Suprapubic skin (tissue), 4 donors: ENCODE data around the gene HDLBP. TPM values are rescaled to one million over a fixed set of nuclear protein-coding genes. Genes with fewer than 3 reads are reported as not detected.

Experiments used
- DNase-seq, 2 donors: peaks; one replicate each; pipeline ENCODE4 v3.0.0-alpha.2; 2019; ENCODE audit warnings: low spot score in 2 of 2
- H3K27ac ChIP-seq: fragments of 200-600 bp; sonication (generic); one replicate; pipeline ENCODE4 v1.5.1; 2019
- H3K27me3 ChIP-seq: fragments of 200-600 bp; sonication (generic); one replicate; pipeline ENCODE4 v1.5.1; 2019
- H3K36me3 ChIP-seq: fragments of 200-600 bp; sonication (generic); one replicate; pipeline ENCODE4 v1.5.1; 2019
- H3K4me1 ChIP-seq: fragments of 200-600 bp; sonication (generic); one replicate; pipeline ENCODE4 v1.5.1; 2019
- H3K4me3 ChIP-seq: fragments of 200-600 bp; sonication (generic); one replicate; pipeline ENCODE4 v1.5.1; 2019; ENCODE audit warnings: mild to moderate bottlenecking
- H3K9me3 ChIP-seq: fragments of 200-600 bp; sonication (generic); one replicate; pipeline ENCODE4 v1.5.1; 2019
- CTCF ChIP-seq, 2 donors: fragments of 200-600 bp in 1 of 2; fragments of 450-650 bp in 1 of 2; sonication (generic) in 1 of 2; IDR thresholded peaks; one replicate each; pipeline ENCODE4 v1.5.1; 2016 to 2019; ENCODE audit warnings: antibody characterized with exemption in 2 of 2, mild to moderate bottlenecking in 1 of 2, moderate library complexity in 1 of 2
- EP300 ChIP-seq: sonication (generic); formaldehyde crosslinking; IDR thresholded peaks from one replicate; pipeline ENCODE4 v1.6.1; 2017; ENCODE audit warnings: antibody characterized with exemption
- POLR2A ChIP-seq, 2 donors: fragments of 450-650 bp; IDR thresholded peaks; one replicate each; pipeline ENCODE4 v1.6.1; 2017; ENCODE audit warnings: antibody characterized with exemption in 2 of 2, mild to moderate bottlenecking in 2 of 2, moderate library complexity in 2 of 2
- POLR2AphosphoS5 ChIP-seq, 3 donors: sonication (generic); formaldehyde crosslinking; IDR thresholded peaks; one replicate each; pipeline ENCODE4 v1.6.1; 2017; ENCODE audit warnings: antibody characterized with exemption in 3 of 3
- WGBS: methylation state at CpG from one replicate; pipeline ENCODE4 v1.1.5; 2018; 5-methylcytosine and 5-hydroxymethylcytosine counted together
- total RNA-seq, 4 donors: library from RNA; depleted of rRNA; stranded (reverse); fragments of >200 nt; gene quantifications; one replicate each; pipeline ENCODE4 v1.1.0, GENCODE V29; 2016

Gene HDLBP
- total RNA-seq, 4 donors from 2014 or later: 263 to 400 (median 287) TPM

DNA sequence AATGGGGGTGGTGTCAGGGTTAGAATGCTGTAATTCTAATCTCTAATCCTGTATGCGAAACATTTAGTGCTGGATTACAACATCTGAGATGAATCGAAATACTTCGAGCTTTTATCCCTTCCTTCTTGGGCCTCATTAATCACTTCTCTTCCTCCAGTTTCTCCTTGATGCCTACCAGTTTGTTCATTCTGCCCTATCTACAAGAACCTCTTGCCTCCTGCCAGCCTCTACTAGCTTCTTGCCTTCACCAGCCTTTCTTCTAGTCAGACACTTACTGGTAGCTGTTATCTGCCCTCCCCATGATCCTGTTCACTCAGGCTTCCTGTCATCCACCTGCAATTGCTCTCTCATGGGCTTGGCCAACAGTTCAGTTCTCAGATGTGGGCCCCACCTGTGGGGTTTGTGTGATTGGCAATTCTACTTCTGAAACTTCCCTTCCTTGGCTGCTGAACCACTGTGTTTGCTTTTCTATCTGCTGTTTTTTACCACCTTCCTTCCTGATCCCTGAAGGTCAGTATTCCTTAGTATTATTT is 25.2 kb upstream of the HDLBP start:
- DNase-seq: no peak
- Histone ChIP-seq H3K9me3 (no peaks in the 10 kb centered on the region), H3K4me3 (no peak overlapping the region), H3K4me1 (no peaks in the 10 kb centered on the region), H3K27ac (no peak overlapping the region), H3K36me3 (peaks cover 92% of the 10 kb centered on the region), H3K27me3 (no peaks in the 10 kb centered on the region)
- TF ChIP-seq CTCF (IDR thresholded peaks at IDR 0.05): no peak
- TF ChIP-seq POLR2A (IDR thresholded peaks at IDR 0.05): no peak
- TF ChIP-seq POLR2AphosphoS5 (IDR thresholded peaks at IDR 0.05): no peak
- no peak for TF ChIP-seq EP300
- WGBS: 69% methylated on average over 3 of the region's 3 CpGs

GRCh38 chr2:241339839-241340630 is 24.6 kb upstream of the HDLBP start:
- no peak for DNase-seq
- Histone ChIP-seq H3K9me3 (no peaks in the 10 kb centered on the region), H3K27me3 (no peaks in the 10 kb centered on the region), H3K36me3 (peaks cover 90% of the 10 kb centered on the region), H3K4me1 (no peaks in the 10 kb centered on the region), H3K4me3 (no peak overlapping the region), H3K27ac (no peak overlapping the region)
- 49% methylated on average over 8 of the region's 8 CpGs for WGBS
- no peak for TF ChIP-seq CTCF (IDR thresholded peaks at IDR 0.05)
- TF ChIP-seq EP300: no peak
- TF ChIP-seq POLR2AphosphoS5 (IDR thresholded peaks at IDR 0.05): no peak
- TF ChIP-seq POLR2A (IDR thresholded peaks at IDR 0.05): no peak

DNA sequence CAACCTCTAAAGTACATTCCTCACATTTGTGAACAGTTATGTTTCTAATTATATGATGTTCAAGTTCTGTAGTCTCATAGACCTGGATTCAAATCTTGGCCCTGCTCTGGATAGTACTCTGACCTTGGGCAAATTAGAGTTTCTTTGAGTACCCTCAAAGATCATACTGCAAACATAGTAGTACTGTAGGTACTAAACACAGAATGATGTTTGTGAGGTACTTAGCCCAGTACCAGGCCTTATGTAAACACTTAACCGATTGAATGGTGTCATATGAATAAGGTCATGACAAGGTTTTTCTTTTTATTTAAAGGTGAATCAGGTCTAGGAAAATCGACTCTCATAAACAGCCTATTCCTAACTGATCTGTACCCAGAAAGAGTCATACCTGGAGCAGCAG is 19.3 kb upstream of the HDLBP start:
- peaks cover 5% of the 10 kb centered on the region for H3K4me1 ChIP-seq
- TF ChIP-seq POLR2A (IDR thresholded peaks at IDR 0.05): no peak
- TF ChIP-seq CTCF (IDR thresholded peaks at IDR 0.05): no peak
- no peak for TF ChIP-seq EP300
- TF ChIP-seq POLR2AphosphoS5 (IDR thresholded peaks at IDR 0.05): no peak
- H3K36me3 ChIP-seq: peaks cover 55% of the 10 kb centered on the region
- no peak overlapping the region for H3K4me3 ChIP-seq
- WGBS: 91% methylated on average over 2 of the region's 2 CpGs
- H3K27me3 ChIP-seq: no peaks in the 10 kb centered on the region
- no peak for DNase-seq
- H3K27ac ChIP-seq: no peak overlapping the region
- H3K9me3 ChIP-seq: no peaks in the 10 kb centered on the region

DNA sequence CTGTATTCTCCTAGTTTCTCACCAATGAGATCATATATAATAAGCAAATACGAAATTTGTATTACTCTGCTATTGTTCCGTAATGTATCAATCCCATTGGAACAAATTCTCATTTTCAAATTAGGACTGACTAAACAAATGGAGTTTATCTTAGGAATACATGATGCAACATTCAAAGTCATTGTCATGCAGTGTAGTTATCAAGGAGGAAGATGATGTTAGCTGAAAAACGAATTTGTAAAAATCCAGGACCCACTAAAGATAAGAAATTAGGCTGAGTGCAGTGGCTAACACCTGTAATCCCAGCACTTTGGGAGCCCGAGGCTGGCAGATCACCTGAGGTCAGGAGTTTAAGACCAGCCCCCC is 15.1 kb upstream of the HDLBP start:
- H3K27ac ChIP-seq: no peak overlapping the region
- TF ChIP-seq EP300: no peak
- TF ChIP-seq POLR2AphosphoS5 (IDR thresholded peaks at IDR 0.05): no peak
- TF ChIP-seq POLR2A (IDR thresholded peaks at IDR 0.05): no peak
- TF ChIP-seq CTCF (IDR thresholded peaks at IDR 0.05): no peak
- 85% methylated on average over 4 of the region's 4 CpGs for WGBS
- no peaks in the 10 kb centered on the region for H3K9me3 ChIP-seq
- H3K27me3 ChIP-seq: no peaks in the 10 kb centered on the region
- H3K36me3 ChIP-seq: peaks cover 30% of the 10 kb centered on the region
- H3K4me3 ChIP-seq: no peak overlapping the region
- DNase-seq: no peak
- H3K4me1 ChIP-seq: peaks cover 11% of the 10 kb centered on the region
